ENCODE results near the gene GRIN3B.

GRIN3B gene

DNA sequence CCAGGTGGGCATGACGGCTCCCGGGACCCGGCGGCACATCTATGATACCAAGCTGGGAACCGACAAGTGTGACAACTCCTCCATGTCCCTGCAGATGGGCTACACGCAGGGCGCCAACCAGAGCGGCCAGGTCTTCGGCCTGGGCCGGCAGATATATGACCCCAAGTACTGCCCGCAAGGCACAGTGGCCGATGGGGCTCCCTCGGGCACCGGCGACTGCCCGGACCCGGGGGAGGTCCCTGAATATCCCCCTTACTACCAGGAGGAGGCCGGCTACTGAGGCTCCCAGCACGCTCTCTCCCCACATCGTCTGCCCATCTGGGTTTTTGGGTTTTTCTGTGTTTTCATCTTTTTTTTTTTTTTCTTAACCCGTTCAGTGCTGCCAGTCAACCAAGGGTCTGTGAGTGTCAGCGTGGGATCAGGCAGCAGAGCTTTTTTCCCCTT lies 37.4 kb downstream of the GRIN3B start:
- no peak overlapping the region for H3K4me3 ChIP-seq (ENCODE audit: low read depth, low read length)
- DNase-seq (ENCODE audit: low read depth): no peak

DNA sequence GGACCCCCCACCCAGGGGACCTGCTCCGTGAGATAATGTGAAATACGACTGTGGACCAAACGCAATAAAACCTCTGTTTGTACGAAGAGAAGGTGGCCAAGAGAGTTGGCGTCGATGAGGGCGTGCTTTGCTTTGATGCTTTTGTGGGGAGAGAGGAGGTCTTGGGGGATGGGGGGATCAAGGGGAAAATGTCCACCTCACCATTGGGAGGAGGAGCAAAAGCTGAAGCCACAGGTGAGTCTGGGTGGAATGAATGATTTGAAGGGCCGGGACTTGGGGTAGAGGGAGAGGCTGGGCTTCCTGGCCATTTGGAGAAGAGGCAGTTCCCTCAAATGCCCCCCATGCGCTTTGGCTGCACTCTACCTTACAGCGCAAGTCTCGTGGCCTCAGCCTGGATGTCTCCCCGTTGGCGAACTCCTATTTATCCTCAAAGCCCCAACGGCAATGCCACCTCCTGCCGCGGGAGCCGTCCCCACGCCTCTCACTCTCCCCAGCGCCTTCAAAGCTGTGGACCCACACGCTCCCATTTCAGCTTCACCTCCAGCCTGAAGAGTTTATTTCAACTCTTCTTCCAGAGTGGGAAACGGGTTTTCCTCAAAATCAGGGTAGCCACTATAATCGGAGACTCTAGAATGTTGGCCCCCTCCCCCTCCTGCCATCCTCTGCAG lies 38.9 kb downstream of the GRIN3B start:
- DNase-seq (ENCODE audit: low read depth): no peak

DNA sequence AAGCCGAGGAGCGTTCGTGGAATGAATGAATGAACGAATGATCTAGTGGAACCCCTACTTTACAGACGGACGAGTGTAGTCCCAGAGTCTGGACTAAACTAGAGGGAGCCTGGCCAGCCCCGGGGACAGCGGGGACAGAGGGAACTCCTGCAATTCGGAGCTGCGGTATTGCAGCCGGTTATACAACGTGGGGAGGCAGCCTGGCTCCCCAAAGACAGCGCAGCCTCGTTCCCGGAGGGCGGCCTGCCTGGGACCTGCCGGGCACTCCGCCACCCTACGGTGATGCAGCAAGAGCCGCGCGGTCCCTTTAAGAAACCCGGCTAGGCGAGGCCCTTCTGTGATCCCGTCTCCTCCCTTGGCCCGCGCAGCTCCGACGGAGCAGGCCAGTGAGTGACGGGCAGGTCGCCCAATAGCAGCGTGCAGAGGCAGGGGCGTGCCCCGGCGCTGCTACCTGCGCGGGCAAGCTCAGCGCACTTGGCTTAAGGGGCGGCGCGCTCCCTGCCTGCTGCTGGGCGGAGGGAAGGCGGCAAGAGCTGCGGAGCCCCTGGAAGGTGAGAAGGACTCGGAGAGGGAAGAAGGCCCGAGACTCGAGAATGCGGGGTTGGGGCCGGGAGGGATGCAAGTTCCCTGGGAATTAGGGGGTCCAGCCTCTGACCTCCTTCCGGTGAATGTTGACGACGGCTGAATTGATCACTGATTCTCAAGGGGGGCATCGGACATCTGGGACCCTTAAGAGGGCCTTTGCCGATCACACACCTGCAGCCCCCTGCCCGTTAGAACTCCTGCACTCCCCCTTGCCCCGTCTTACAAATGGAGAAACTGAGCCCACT lies 39.6 kb downstream of the GRIN3B start, which contains the start of gene ABCA7:
ABCA7 (plus strand) TSS at position 462 of the 830 bp plus-strand sequence. CDS start 1,255 bp downstream, outside the sequence.
- peak within 1 kb of the TSS; percentile 61 for H3K4me3 ChIP-seq (ENCODE audit: low read depth, low read length)
- peak; percentile 92 for DNase-seq (ENCODE audit: low read depth)

More for the DNA sequence above, 38.9 kb downstream of the GRIN3B start:
- peak overlapping the region; percentile 61 for H3K4me3 ChIP-seq (ENCODE audit: low read depth, low read length)

DNA sequence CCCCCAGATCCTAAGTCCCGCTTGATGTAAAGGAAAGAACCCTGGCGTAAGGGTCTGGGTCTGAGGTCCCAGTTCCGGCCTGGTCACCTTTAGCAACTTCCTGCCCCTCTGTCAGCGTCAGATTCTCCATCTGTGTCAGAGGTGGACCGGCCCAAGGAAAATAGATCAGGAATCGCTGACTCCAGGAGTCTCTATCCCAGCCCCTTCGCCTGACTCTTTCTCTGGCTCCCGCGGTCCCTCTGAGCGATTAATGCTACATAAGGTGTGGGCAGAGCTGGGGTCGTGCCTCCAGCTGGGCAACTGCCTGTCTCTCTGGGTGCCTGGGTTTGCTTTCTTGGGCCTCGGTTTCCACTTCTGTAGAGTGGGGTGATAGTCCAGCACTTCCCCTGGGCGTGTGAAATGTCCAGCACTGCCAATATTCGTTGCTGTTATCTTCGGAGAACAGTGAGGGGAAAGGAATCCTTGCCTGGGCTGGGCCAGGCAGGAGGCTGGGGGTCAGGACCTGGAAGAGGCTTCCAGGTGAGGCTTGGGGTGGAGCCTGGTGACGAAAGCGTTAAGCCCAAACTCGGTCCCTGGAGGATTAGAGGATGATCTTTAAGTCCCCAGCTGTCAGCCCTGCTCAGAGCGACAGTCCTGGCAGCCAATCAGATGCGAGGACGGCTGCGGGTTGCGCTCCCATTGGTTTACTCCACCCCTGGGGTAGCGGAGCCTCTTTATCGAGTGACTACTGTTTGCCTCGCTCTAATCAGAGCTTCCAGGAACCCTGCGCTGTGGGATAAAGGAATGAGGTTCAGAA lies 40.5 kb downstream of the GRIN3B start:
- DNase-seq (ENCODE audit: low read depth): peak; percentile 88
- peak overlapping the region; percentile 61 for H3K4me3 ChIP-seq (ENCODE audit: low read depth, low read length)

DNA sequence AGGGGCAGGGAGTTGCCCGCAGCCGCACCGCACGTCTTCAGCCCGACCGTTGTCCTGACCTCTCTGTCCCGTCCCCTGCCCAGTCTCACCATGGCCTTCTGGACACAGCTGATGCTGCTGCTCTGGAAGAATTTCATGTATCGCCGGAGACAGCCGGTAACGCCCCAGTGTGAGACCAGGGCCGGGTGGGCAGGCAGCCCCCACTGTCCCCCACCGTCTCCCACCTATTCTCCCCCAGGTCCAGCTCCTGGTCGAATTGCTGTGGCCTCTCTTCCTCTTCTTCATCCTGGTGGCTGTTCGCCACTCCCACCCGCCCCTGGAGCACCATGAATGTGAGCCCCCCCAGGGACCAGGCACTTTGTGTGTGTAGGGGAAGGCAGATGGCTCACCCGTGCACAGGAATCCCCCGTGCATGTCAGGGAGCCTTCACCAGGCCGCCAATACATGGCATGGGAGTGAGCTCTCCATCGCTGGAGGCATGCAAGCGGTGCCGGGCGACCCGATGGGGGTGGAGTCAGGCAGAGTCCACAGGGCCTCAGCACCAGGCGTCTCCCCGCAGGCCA lies 41.1 kb downstream of the GRIN3B start:
- DNase-seq (ENCODE audit: low read depth): no peak
- peak overlapping the region; percentile 61 for H3K4me3 ChIP-seq (ENCODE audit: low read depth, low read length)

DNA sequence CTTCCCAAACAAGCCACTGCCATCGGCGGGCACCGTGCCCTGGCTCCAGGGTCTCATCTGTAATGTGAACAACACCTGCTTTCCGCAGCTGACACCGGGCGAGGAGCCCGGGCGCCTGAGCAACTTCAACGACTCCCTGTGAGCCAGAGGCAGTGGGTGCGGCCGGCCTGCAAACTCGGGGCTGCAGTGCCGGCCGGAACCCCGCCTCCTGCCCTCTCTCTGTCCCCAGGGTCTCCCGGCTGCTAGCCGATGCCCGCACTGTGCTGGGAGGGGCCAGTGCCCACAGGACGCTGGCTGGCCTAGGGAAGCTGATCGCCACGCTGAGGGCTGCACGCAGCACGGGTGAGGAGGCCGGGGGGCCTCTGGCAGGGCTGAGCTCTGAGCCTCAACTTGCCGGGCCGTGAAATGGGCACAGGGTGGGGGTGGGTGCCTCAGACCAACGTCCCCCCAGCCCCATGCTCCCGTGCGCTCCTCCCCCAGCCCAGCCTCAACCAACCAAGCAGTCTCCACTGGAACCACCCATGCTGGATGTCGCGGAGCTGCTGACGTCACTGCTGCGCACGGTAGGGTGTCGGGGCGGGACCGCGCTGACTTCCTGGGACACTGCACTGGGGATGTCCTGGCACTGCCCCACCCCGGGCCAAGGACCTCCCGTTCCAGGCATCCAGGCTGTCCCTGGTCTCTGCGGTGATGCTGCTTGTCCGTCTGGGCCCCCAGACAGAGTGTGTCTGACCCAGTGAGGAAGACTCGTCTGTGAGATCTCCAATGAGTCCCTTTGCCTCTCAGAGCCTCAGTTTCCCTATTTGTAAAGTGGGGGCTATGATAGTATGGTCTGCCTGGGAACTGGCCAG lies 41.8 kb downstream of the GRIN3B start:
- DNase-seq (ENCODE audit: low read depth): no peak
- no peak overlapping the region for H3K4me3 ChIP-seq (ENCODE audit: low read depth, low read length)

DNA sequence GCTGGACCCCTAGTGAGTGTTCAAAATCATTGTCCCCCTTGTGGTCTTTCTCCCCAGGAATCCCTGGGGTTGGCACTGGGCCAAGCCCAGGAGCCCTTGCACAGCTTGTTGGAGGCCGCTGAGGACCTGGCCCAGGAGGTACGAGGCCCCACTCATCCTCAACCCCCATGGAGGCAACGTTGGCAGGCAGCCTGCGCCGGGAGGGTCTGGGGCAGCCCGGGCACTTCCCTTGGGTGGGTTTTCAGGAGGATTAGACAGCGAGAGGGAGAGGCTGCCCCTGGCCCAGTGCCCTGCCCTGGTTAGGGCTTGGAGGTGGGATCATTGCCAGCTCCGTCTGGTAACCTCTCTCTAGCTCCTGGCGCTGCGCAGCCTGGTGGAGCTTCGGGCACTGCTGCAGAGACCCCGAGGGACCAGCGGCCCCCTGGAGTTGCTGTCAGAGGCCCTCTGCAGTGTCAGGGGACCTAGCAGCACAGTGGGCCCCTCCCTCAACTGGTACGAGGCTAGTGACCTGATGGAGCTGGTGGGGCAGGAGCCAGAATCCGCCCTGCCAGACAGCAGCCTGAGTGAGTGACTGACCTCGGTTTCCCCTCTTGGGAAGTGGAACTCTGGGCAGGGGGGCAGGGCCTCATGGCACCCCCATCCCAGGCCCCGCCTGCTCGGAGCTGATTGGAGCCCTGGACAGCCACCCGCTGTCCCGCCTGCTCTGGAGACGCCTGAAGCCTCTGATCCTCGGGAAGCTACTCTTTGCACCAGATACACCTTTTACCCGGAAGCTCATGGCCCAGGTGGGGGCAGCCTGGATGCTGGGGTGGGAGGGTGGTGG lies 42.7 kb downstream of the GRIN3B start:
- no peak for DNase-seq (ENCODE audit: low read depth)
- no peak overlapping the region for H3K4me3 ChIP-seq (ENCODE audit: low read depth, low read length)

DNA sequence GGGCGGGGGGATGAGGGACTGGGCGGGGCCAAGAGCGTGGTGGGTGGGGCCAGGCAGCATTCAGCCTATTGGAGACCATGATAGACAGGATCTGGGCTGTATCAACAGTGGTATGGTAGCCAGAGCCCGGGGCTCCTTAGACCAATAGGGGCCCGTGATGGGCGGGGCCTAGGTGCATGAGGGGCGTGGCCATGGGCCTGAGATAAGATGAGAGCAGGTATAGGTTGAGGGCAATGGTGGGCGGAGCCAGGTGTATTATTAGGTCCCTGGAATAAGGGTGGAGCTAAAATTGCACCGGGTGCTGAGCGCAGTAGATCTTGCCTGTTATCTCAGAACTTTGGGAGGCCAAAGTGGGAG lies 45.0 kb downstream of the GRIN3B start:
- DNase-seq (ENCODE audit: low read depth): no peak
- no peak overlapping the region for H3K4me3 ChIP-seq (ENCODE audit: low read depth, low read length)

DNA sequence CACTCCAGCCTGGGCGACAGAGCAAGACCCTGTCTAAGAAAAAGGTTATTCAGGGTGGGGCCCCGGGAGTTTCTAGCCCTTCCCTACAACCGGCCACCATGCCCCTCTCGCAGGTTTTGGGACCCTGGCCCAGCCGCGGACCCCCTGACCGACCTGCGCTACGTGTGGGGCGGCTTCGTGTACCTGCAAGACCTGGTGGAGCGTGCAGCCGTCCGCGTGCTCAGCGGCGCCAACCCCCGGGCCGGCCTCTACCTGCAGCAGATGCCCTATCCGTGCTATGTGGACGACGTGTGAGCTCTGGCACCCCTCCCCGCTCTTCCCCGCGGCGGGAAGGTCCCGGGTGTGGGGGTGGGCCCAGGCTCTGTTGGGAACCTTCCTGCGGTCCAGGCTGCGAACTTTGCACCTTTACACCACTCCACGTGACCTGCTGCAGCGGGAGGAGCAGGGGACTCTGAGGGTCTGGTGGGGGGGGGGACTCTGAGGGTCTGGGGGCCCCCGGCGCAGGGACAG lies 46.0 kb downstream of the GRIN3B start:
- DNase-seq (ENCODE audit: low read depth): no peak

DNA sequence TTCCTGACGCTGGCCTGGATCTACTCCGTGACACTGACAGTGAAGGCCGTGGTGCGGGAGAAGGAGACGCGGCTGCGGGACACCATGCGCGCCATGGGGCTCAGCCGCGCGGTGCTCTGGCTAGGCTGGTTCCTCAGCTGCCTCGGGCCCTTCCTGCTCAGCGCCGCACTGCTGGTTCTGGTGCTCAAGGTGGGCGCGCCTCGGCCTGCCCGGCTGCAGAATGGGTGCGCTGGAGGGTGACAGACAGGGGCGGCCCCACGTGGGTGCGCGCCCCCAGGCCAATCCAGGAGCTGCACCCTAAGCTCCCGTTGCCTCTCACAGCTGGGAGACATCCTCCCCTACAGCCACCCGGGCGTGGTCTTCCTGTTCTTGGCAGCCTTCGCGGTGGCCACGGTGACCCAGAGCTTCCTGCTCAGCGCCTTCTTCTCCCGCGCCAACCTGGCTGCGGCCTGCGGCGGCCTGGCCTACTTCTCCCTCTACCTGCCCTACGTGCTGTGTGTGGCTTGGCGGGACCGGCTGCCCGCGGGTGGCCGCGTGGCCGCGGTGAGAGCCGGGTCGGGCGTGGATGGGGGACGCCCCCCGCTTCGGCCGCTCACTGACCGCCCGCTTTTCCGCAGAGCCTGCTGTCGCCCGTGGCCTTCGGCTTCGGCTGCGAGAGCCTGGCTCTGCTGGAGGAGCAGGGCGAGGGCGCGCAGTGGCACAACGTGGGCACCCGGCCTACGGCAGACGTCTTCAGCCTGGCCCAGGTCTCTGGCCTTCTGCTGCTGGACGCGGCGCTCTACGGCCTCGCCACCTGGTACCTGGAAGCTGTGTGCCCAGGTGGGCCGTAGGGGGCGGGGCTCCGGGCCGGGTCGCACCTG lies 46.8 kb downstream of the GRIN3B start:
- H3K4me3 ChIP-seq (ENCODE audit: low read depth, low read length): no peak overlapping the region
- no peak for DNase-seq (ENCODE audit: low read depth)

More for the DNA sequence above, 46.0 kb downstream of the GRIN3B start:
- H3K4me3 ChIP-seq (ENCODE audit: low read depth, low read length): no peak overlapping the region

DNA sequence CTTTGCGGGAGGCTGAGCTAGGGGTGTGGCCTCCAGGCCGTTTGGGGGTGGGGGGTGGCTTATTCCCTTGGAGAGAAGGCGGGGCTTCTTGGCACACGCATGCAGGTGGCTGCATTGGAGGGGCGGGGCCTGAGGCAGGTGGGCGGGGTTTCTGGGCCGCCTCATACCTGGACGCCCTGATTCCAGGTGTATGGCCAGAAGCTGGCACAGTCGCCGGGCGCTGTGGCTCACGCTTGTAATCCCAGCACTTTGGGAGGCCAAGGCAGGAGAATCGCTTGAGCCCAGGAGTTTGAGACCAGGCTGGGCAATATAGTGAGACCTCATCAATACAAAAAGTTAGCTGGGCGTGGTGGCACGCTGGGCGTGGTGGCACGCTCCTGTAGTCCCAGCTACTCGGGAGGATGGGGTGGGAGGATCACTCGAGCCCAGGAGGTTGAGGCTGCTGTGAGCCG lies 47.5 kb downstream of the GRIN3B start:
- DNase-seq (ENCODE audit: low read depth): no peak
- H3K4me3 ChIP-seq (ENCODE audit: low read depth, low read length): no peak overlapping the region

DNA sequence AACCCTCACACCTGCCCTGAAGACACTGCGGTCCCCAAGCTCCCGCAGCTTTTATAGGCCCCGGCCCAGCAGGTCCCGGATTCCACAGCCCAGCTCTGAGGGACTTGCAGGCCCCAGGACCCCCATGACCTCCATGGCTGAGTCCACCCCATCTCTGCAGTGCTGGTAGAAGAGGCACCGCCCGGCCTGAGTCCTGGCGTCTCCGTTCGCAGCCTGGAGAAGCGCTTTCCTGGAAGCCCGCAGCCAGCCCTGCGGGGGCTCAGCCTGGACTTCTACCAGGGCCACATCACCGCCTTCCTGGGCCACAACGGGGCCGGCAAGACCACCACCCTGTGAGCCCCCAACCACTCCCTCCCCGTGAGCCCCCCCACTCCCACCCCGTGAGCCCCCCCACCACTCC lies 48.9 kb downstream of the GRIN3B start:
- no peak overlapping the region for H3K4me3 ChIP-seq (ENCODE audit: low read depth, low read length)
- no peak for DNase-seq (ENCODE audit: low read depth)

DNA sequence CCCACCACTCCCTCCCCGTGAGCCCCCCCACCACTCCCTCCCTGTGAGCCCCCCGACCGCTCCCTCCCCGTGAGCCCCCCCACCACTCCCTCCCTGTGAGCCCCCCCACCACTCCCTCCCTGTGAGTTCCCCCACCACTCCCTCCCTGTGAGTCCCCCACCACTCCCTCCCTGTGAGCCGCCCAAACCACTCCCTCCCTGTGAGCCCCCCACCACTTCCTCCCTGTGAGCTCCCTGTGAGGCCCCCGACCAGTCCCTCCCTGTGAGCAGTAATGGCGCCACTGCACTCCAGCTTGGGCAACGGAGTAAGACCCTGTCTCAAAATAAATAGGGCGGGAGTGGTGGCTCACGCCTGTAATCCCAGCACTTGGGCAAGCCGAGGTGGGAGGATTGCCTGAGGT lies 49.6 kb downstream of the GRIN3B start:
- no peak for DNase-seq (ENCODE audit: low read depth)
- H3K4me3 ChIP-seq (ENCODE audit: low read depth, low read length): no peak overlapping the region

DNA sequence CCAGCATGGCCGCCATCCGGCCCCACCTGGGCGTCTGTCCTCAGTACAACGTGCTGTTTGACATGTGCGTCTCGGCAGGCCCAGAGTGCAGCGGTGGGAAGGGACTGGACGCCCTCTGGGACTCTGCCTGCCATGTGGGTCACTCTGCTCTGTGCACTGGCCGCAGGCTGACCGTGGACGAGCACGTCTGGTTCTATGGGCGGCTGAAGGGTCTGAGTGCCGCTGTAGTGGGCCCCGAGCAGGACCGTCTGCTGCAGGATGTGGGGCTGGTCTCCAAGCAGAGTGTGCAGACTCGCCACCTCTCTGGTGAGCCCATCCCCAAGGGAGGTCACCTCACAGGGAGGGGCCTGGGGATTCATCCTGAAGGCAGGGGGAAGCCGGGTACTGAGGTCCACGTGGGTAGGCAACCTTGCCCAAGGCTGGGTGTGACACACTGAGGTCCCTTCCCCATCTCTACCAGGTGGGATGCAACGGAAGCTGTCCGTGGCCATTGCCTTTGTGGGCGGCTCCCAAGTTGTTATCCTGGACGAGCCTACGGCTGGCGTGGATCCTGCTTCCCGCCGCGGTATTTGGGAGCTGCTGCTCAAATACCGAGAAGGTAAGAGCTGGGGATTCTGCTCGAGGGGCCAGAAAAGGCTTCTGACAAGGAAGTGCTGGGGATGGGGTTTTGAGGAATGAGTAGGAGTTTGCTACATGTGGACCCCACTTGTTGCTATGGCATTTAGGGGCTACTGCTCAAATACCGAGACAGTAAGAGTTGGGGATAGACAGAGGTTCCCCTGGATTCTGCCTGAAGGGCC lies 51.0 kb downstream of the GRIN3B start:
- no peak overlapping the region for H3K4me3 ChIP-seq (ENCODE audit: low read depth, low read length)
- no peak for DNase-seq (ENCODE audit: low read depth)

DNA sequence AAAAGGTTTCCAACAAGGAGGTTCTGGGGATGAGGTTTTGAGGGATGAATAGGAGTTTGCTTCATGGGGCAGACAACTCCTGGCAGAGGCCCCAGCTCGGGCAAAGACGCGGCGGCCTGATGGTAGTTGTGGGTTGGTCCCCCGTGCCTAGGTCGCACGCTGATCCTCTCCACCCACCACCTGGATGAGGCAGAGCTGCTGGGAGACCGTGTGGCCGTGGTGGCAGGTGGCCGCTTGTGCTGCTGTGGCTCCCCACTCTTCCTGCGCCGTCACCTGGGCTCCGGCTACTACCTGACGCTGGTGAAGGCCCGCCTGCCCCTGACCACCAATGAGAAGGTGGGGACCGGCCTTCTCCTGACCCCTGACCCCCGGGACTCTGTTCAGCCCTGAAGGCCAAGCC lies 51.6 kb downstream of the GRIN3B start:
- H3K4me3 ChIP-seq (ENCODE audit: low read depth, low read length): no peak overlapping the region
- DNase-seq (ENCODE audit: low read depth): no peak

DNA sequence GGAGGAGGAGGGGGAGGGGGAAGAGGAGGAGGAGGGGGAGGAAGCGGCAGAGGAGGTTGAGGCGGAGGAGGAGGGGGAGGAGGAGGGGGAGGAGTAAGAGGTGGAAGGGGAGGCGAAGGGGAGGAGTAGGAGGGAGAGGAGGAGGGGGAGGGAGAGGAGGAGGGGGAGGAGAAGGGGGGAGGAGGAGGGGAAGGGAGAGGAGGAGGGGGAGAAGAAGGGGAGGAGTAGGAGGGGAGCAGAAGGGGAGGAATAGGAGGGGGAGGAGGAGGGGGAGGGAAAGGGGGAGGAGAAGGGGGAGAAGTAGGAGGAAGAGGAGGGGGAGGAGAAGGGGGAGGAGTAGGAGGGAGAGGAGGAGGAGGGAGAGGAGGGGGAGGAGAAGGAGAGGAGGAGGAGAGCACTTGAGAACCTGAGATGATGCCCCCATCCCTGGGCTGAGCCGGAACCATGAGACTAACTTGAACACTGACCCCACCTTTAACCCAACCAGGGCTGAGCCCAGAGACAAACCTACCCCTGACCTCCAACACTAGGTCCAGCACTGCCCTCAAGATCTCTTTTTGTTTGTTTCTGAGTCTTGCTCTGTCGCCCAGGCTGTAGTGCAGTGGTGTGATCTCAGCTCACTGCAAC lies 52.2 kb downstream of the GRIN3B start:
- DNase-seq (ENCODE audit: low read depth): no peak
- no peak overlapping the region for H3K4me3 ChIP-seq (ENCODE audit: low read depth, low read length)

Measured in skeletal muscle cell (primary cell).